Lower leg skin (tissue), 4 donors: ENCODE measurements around the gene C1QTNF6. TPM values are rescaled to one million over a fixed set of nuclear protein-coding genes. Genes with fewer than 3 reads are reported as not detected.

Experiments used
- DNase-seq, 2 donors: peaks; one replicate each; pipeline ENCODE4 v3.0.0-alpha.2; 2019; ENCODE audit warnings: low spot score in 2 of 2
- H3K4me3 ChIP-seq: fragments of 200-600 bp; sonication (generic); 2 replicates; pipeline ENCODE4 v1.5.1; 2017; ENCODE audit warnings: mild to moderate bottlenecking, low read depth; ENCODE audit not compliant: poor library complexity, severe bottlenecking
- CTCF ChIP-seq, 3 donors: fragments of 450-650 bp; IDR thresholded peaks; one replicate each; pipeline ENCODE4 v1.5.1; 2016; ENCODE audit warnings: antibody characterized with exemption in 3 of 3, mild to moderate bottlenecking in 3 of 3, moderate library complexity in 2 of 3
- POLR2A ChIP-seq, 2 donors: fragments of 450-650 bp; IDR thresholded peaks; one replicate each; pipeline ENCODE4 v1.6.1; 2016 to 2017; ENCODE audit warnings: antibody characterized with exemption in 2 of 2, mild to moderate bottlenecking in 1 of 2, moderate library complexity in 1 of 2
- WGBS, 2 donors: methylation state at CpG; one replicate each; pipeline ENCODE4 v1.1.5; 2018; 5-methylcytosine and 5-hydroxymethylcytosine counted together
- intact Hi-C: fragments of 100-400 bp; cut with DNase I; formaldehyde crosslinking; loops from one replicate; pipeline ENCODE4 v1.15.0; 2023; ENCODE audit warnings: low total_unique reads
- total RNA-seq, 4 donors: library from RNA; depleted of rRNA; stranded (reverse); fragments of >200 nt; gene quantifications; one replicate each; pipeline ENCODE4 v1.1.0, GENCODE V29; 2016

Gene C1QTNF6
- total RNA-seq, 4 donors from 2014 or later = 0.81 to 8.9 (median 2.1) TPM

GRCh38 chr22:37162221-37163095, 25.6 kb downstream of the C1QTNF6 start:
- H3K4me3 ChIP-seq = no peak overlapping the region
- no peak for TF ChIP-seq CTCF (IDR thresholded peaks at IDR 0.05)
- no peak for TF ChIP-seq POLR2A (IDR thresholded peaks at IDR 0.05)
- intact Hi-C loops = no loop called here
- WGBS, 2 donors = 79 to 86% methylated on average over 11 of the region's 11 CpGs
- no peak for DNase-seq

- 94 to 100% methylated on average over 2 of the region's 2 CpGs for WGBS, 2 donors
Measured at GRCh38 chr22:37161443-37161842, 26.6 kb downstream of the C1QTNF6 start.

GRCh38 chr22:37160027-37160426, 28.0 kb downstream of the C1QTNF6 start:
- WGBS, 2 donors = 77% methylated on average over 6 of the region's 6 CpGs
- intact Hi-C loops = no loop called here
- no peak for DNase-seq
- no peak for TF ChIP-seq CTCF (IDR thresholded peaks at IDR 0.05)
- no peak for TF ChIP-seq POLR2A (IDR thresholded peaks at IDR 0.05)
- no peak overlapping the region for H3K4me3 ChIP-seq

More at GRCh38 chr22:37161443-37161842, 26.6 kb downstream of the C1QTNF6 start:
- intact Hi-C loops = no loop called here
- TF ChIP-seq CTCF (IDR thresholded peaks at IDR 0.05) = no peak
- no peak for TF ChIP-seq POLR2A (IDR thresholded peaks at IDR 0.05)
- no peak overlapping the region for H3K4me3 ChIP-seq
- no peak for DNase-seq

GRCh38 chr22:37158963-37159290, 29.1 kb downstream of the C1QTNF6 start:
- 86 to 89% methylated on average over 5 of the region's 5 CpGs for WGBS, 2 donors
- DNase-seq = no peak
- H3K4me3 ChIP-seq = no peak overlapping the region
- intact Hi-C loops = loop anchor here (10.0 kb wide), 1 partner anchor 74 kb away; no protein-coding TSS in a partner anchor
- no peak for TF ChIP-seq POLR2A (IDR thresholded peaks at IDR 0.05)
- TF ChIP-seq CTCF (IDR thresholded peaks at IDR 0.05) = no peak

GRCh38 chr22:37157516-37158285, 30.3 kb downstream of the C1QTNF6 start:
- TF ChIP-seq CTCF (IDR thresholded peaks at IDR 0.05) (no peak), POLR2A (IDR thresholded peaks at IDR 0.05) (no peak)
- no peak overlapping the region for H3K4me3 ChIP-seq
- WGBS, 2 donors = 45 to 58% methylated on average over 12 to 13 of the region's 13 CpGs
- no peak for DNase-seq
- intact Hi-C loops = loop anchor here (10.0 kb wide), 1 partner anchor 73 kb away; no protein-coding TSS in a partner anchor
